Esophagus squamous epithelium (tissue), 4 donors: ENCODE measurements around the gene AOPEP.

ENCODE experiments used
- POLR2A ChIP-seq, 4 donors: fragments of 450-650 bp; IDR thresholded peaks; one replicate each; pipeline ENCODE4 v1.6.1; 2017; ENCODE audit warnings: antibody characterized with exemption in 4 of 4, mild to moderate bottlenecking in 4 of 4, moderate library complexity in 3 of 4
- TF ChIP-seq, protein P1 (sequence below), 6 experiments: fragments of 450-650 bp in 4 of 6; fragments of 200-600 bp in 2 of 6; sonication (generic) in 2 of 6; IDR thresholded peaks; one replicate each; pipeline ENCODE4 v1.5.1; 2016 to 2019; ENCODE audit warnings: antibody characterized with exemption in 6 of 6, mild to moderate bottlenecking in 4 of 6, moderate library complexity in 4 of 6

DNA sequence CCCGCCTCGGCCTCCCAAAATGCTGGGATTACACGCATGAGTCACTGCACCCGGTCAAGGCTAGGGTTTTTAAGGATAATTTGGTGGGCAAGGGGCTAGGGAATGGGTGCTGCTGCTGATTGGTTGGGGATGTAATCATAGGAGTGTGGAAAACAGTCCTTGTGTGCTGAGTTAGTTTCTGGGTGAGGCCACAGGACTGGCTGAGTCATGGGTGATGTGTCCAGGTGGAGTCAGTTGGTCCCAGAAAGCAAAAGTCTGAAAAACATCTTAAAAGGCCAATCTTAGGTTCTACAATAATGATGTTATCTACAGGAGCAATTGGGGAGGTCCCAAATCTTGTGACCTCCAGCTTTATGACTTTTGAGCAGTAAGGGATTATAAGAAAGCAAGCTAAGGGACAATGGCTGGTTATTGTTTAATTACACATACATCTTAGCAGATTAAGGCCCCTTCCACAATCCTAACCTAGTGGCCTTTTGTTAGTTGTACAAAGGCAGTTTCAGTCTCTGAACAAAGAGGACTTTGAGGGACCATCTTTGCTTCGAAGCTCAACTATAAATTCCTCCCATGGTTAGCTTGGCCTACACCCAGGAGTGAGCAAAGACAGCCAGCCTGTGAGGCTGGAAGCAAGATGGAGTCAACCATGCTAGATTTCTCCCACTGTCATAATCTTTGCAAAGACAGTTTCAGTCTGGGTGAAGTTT is 5.5 kb upstream of the AOPEP start:
- TF ChIP-seq POLR2A (IDR thresholded peaks at IDR 0.05): no peak
- TF ChIP-seq, protein P1, sequence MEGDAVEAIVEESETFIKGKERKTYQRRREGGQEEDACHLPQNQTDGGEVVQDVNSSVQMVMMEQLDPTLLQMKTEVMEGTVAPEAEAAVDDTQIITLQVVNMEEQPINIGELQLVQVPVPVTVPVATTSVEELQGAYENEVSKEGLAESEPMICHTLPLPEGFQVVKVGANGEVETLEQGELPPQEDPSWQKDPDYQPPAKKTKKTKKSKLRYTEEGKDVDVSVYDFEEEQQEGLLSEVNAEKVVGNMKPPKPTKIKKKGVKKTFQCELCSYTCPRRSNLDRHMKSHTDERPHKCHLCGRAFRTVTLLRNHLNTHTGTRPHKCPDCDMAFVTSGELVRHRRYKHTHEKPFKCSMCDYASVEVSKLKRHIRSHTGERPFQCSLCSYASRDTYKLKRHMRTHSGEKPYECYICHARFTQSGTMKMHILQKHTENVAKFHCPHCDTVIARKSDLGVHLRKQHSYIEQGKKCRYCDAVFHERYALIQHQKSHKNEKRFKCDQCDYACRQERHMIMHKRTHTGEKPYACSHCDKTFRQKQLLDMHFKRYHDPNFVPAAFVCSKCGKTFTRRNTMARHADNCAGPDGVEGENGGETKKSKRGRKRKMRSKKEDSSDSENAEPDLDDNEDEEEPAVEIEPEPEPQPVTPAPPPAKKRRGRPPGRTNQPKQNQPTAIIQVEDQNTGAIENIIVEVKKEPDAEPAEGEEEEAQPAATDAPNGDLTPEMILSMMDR (IDR thresholded peaks at IDR 0.05): no peak
